HG03139 (cell line): ENCODE measurements around the gene GYG1.
A peak's percentile ranks its signal among the peaks of the same experiment; 100 is the strongest.

Source experiments
- ATAC-seq: cut with Tn5 transposase; IDR thresholded peaks from one replicate; pipeline ENCODE4 v1.9.1; 2021; ENCODE audit not compliant: unreplicated experiment

The GYG1 gene

GRCh38 chr3:148991219-148992026, at the start of gene GYG1:
Gene GYG1, plus strand, starts transcription at chr3:148991540. Its CDS starts 101 bp downstream, at chr3:148991641.
- peak; percentile 77 for ATAC-seq

GRCh38 chr3:148943506-148944205, 47.7 kb upstream of the GYG1 start:
- ATAC-seq = peak; percentile 96

DNA sequence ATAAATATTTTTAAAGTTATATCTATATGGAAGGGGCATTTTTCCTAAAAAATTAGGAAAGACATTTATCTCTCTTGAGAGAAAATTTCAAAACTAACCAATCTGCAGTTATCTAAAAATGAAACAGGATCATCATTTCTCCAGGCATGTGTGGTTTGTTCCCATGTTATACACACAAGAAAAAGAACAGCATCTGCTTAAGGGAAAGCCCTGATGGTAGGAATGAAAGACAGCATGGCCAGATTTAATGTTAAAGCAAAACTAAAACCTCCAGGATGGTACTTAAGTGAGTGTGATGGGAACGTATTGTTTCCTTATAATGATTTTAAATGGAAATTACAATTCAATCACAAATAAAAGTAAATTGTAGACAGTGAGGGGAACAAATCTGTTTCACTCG, 46.2 kb upstream of the GYG1 start:
- no peak for ATAC-seq

GRCh38 chr3:148948913-148949657, 42.3 kb upstream of the GYG1 start:
- no peak for ATAC-seq

DNA sequence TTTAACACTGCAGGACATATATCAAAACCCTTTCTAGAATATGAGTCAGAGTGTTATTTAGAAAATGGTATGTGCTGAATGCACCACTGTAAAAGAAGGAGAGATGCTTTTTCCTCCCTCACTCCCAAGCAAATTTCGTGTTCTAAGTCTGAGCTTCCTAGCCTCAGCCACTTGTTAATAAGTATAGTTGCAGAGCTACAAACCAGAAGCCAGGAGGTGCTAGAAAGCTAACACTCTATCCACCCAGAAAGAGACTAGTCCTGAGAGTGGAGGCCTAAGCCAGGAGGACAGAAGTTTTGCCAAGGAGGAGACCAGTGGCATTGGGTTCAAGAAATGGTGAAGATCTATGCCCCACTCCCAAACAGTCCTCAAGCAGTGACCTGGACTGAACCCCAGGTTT, 40.5 kb upstream of the GYG1 start:
- peak; percentile 46 for ATAC-seq

DNA sequence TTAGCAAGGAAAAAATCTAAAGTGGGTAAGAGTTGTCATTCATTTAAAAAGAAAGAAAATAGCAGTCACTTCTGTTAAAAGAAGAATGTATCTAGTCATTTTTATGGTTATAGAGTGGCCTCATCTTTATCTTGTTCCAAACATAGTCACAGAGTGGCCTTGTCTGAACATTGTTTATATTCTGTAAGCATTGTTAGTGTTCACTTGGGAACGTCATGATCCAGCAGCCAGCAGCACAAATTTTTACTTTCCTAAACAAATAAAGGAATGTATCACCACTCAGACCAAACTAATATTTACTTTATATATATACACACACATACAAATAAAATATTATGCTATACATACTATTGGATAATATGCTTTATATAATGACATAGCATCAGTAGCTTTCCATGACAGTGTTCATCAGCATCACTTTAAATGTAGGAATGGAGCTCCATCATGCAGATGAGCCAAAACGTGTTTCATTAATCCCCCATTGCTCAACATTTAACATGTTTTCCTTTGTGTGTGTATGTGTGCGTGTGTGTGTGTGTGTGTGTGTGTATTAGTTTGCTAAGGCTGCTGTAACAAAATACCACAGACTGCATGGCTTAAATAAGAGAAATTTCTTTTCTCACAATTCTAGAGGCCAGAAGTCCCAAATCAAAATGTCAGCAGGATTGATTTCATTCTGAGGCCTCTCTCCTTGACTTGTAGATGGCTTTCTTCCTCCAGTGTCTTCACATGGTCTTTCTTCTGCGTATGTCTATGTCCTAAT, 39.6 kb upstream of the GYG1 start:
- no peak for ATAC-seq

GRCh38 chr3:148953094-148953493, 38.2 kb upstream of the GYG1 start:
- ATAC-seq = no peak

- ATAC-seq = no peak
Observed at GRCh38 chr3:148954981-148955380, 36.4 kb upstream of the GYG1 start.

DNA sequence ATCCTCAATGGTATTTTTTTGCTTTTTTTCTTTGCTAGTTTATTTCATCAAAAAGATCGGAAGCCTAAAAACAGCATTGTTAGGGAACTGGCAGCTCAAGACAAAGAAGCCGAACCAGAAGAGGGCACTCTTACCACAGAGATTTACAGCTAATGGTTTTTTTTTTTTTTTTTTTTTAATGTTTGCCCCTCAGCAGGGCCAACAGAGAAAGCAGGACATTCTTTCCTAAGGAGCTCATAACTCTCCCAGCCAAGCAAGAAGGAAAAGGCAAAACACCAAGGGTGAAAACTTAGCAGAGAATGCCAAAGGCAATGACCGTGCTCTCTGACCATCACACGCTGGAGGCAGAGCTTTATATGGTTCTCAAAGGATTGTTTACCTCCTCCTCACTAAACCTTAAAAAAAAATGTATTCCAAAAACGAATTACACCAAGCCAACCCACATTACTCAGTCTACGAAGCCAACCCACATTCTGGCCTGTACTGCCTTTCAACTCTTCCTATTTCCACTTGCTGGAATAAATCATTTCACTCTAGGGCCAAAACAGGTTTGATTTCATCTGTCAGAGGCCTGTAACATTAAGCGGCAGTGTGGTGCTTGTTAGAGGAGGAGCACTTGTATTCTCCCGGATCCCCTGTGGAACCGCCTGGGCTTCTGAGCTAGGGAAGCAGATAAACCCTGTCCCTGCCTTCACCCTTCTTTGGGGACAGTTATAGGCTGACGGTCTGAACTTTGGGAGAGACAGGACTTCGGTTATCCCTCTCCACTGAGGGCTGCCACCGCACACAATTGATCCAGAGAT, 35.6 kb upstream of the GYG1 start:
- ATAC-seq = no peak

DNA sequence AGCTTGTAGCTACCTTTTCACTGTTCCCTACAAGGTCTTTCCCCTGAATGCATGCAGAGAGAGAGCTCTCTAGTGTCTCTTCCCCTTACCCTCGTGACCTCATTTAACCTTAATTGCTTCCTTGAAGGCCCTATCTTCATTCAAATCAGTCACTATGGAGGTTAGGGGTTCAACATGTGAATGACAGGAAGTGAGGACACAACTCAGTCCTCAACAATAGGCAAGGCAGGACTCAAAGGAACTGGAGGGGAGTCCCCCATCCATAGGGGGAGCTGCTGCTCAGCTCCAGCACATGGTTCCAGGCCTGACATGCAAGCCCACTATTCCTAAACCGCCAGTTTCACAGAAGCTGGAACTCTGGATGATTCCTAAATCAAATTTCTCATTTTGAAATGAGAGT, 33.8 kb upstream of the GYG1 start:
- ATAC-seq = no peak

DNA sequence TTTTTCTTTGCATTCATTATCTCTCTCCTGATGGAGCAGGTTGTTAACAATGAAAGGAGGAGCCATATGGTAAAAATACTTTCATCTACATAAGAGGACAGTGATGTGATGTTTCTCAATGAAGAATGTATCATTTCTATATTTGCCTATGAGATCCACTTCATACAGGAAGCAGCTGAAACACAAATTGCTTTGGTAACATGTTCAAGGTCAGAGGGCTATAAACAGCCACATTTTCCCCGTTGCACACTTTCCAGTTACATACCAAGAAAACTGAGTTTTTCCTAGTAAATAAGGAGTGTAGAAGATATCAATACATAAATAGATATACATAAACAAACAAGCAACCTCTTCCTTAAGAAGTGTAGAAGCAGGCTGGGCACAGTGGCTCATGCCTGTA, 32.6 kb upstream of the GYG1 start:
- ATAC-seq = no peak

GRCh38 chr3:148962513-148962912, 28.8 kb upstream of the GYG1 start:
- no peak for ATAC-seq

DNA sequence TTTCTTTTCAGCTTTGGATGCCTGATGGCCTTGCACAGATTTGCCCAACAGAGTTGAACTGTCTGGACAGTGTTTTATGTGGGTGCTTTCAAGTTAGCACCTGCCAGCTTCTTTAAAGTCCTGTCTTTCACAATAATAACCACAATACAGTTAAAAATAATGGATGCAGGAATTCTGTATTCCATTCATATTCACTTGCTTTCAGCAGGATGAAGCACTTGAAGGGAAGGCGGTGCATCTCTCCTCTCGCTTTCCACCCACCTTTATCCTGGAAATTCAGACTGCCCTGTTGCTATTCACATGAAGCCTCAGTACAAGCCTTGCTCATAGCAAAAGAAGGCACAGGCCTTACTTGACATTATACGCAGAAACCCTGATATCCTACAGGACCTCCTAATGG, 26.5 kb upstream of the GYG1 start:
- ATAC-seq = no peak

- no peak for ATAC-seq
Observed at GRCh38 chr3:148968321-148968720, 23.0 kb upstream of the GYG1 start.

GRCh38 chr3:148970271-148970670, 21.1 kb upstream of the GYG1 start:
- no peak for ATAC-seq

GRCh38 chr3:148971401-148972163, 19.8 kb upstream of the GYG1 start:
- no peak for ATAC-seq

- no peak for ATAC-seq
Observed at GRCh38 chr3:148974726-148975125, 16.6 kb upstream of the GYG1 start.

GRCh38 chr3:148975248-148975647, 16.1 kb upstream of the GYG1 start:
- no peak for ATAC-seq

DNA sequence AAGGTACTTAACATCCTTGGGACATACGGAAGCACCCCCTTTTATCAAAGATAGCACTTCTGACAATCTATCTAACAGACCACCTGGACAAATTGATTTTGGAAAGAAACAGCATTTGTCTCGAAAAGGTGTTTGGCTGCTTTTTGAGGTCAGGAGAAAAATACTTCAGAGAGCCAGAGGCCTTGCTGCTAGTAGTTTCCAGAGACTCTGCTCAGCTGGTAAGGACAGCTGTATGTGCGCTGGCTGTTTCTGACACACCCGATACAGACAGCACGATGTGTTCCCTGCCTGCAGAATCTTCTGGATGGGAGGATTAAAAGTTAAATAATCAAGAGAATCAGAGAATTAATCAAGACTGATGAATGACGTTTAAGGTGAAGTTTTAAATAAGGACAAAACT, 15.6 kb upstream of the GYG1 start:
- ATAC-seq = no peak
